DMS114 treated with DMSO at 0.1 percent for 48 hours (cell line): ENCODE measurements around the gene TBC1D25.
"Not testable (repeated sequence)": the region's sequence is repeated elsewhere in the genome, so short reads cannot be mapped to it uniquely, and the experiment has no call there.

Experiments used
- DNase-seq: peaks from one replicate; lab custom pipeline; 2025; ENCODE audit not compliant: unreplicated experiment; lab: John Stamatoyannopoulos, UW

TBC1D25 gene

DNA sequence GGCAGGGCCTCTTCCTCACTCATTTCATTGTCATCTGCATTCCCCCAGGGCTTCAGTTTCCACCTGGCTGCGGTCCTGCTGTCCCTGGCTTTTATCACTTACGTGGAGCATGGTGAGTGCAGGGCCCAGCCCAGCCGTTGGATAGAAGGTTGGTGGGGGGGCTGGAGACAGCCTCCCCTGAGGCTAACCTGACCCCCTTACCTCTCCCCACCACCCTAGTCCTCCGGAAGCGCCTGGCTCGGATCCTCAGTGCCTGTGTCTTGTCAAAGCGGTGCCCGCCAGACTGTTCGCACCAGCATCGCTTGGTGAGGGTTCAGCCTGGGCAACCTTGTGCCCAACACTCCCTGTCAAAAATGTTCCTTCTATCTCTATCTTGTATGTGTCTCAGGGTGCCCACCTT, 23.7 kb upstream of the TBC1D25 start:
- no peak for DNase-seq

DNA sequence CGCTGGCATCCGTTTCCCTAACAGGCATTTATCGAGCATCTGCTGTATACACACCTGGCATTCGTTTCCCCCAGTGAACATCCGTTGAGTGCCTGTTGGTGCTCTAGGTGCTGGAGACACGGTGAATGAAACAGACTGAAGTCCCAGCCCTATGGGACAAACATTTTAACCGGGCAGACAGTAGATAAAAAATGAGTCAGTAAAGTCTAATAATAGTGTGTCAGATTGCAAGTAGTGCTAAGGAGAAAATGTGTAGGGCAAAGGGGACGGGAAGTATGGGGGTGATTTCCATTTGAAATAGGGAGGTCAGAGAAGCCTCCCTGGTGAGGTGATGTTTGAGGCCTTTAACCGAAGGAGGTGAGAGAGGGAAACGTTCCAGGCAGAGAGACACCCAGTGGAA, 23.2 kb upstream of the TBC1D25 start:
- DNase-seq = no peak

DNA sequence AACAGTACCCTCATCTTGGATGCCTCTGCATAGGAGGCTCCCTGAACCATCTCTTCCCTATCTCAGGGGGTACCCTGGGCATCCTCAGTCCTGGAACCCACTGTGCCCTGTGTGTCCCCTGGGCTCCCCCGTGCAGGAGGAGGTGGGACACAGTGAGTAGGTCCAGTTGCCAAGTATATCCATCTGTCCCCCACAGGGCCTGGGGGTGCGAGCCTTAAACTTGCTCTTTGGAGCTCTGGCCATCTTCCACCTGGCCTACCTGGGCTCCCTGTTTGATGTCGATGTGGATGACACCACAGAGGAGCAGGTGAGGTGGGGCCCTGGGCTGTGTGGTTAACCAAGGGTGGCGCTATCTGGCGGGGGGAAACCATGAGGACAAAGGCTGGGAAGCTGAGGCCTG, 22.5 kb upstream of the TBC1D25 start:
- DNase-seq = no peak

DNA sequence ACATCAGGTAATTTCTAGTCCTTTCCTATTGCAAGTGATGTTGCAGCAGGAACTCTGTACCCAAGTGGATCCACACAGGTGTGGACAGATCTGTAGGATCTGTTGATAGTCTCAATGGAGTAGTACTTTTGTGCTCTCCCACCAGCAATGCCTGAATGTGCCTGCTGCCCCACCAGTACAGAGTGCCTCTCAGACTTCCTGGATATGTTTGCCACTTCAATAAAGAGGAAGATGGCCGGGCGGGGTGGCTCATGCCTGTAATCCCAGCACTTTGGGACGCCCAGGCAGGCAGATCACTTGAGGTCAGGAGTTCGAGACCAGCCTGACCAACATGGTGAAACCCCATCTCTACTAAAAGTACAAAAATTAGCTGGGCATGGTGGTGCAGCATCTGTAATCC, 20.0 kb upstream of the TBC1D25 start:
- DNase-seq = not testable (repeated sequence)

DNA sequence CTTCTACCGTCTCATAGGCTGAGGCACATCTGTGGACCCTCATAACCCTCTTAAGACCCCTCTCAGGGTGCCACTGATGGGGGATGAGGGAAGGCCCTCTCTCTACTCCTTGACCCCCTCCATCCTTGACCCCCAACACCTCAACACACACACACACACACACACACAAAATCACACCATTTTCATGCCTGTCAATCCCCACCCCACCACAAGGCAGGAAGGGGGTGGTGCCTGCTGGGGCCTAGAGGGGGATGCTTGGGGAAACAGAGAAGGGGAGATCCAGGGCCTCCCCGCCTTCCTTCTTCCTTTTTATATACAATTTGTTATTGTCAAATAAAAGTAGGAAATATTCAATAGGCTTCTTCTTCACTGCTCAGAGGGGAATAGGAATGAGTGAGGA, 19.1 kb upstream of the TBC1D25 start:
- no peak for DNase-seq

DNA sequence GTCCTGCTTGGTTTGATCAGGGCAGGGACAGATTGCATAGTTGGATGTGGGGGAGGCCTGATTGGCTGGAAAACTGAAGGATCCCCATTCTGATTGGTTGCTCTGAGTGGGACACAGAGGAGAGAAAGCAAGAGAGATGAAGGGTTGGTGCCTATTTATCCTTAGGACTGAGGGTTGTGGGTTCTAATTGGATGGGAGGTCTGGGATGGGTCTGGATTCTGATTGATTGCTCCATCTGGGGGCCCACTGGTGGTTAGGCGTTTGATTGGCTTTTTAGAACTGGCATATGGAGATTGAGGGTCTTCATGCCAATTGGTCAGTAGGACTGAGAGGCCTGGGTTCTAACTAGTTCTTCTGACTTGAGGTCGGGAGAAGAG, 18.6 kb upstream of the TBC1D25 start:
- no peak for DNase-seq

DNA sequence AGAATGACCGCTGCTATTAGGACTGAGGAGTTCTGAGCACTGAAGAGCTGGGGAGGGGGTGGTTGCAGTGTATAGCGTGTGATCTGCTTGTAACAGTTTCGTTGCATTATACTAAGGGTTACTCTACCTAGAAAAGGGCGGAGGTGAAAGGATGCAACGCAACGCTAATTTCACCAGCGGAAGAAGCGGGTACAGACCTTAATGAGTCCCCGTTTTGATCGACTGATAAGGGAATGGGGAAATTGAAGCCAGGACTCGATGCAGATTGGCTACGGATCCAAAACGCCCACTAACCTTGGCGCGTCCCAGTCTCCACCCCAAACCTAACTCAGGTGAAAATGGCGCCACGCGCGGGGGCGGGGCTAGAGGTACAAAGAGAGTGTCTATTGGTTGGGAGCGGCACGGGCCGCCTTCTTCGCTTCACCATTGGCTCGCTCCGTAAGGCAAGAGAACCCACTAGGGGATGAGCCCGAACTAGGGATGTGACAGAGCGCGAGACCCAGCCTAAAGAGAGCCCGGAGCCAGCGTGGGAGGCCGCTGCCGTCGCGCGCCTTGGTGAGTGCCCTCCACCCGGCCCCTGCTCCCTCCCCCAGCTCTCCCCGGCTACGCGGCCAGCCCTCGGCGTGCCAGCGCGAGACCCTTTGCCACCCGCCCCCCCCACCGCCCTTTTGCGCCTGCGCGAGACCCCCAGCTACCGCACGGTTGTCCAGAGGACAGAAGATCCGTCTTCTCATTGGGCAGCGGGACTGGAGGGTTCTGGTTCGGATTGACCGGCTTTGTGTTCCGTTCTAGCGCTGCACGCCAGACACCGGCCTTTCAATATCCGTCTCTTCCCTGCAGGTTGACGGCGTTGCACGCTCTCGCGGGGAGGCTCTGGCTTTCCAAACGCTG, 17.9 kb upstream of the TBC1D25 start, which contains the start of gene EBP:
EBP (plus strand) TSS at position 456 of the 891 bp plus-strand sequence. CDS start 1,964 bp downstream, outside the sequence.
- peak; percentile 88 for DNase-seq

DNA sequence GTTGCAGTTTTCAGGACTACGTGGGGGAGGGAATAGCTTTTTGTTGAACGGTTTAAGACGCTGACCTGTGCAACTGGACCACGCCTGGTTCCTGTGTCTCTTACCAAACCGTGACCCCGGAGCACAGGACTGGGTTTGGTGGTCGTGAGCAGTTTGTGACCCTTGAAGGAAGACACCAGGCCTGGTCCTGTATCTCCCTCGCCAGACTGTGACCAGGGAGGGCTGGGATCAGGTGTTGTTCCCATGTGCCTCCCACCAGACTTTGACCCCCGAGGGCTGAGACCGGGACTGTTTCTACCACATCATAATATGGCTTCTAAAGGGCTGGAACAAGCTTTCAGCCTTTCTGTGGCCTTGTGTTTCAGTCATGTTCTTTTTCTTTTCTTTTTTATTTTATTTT, 17.2 kb upstream of the TBC1D25 start:
- no peak for DNase-seq

DNA sequence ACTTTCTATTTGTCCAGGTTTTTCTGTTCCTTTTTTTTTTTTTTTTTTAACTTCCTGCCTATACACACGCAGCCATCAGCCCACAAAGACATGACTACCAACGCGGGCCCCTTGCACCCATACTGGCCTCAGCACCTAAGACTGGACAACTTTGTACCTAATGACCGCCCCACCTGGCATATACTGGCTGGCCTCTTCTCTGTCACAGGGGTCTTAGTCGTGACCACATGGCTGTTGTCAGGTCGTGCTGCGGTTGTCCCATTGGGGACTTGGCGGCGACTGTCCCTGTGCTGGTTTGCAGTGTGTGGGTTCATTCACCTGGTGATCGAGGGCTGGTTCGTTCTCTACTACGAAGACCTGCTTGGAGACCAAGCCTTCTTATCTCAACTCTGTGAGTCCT, 15.8 kb upstream of the TBC1D25 start:
- DNase-seq = no peak

DNA sequence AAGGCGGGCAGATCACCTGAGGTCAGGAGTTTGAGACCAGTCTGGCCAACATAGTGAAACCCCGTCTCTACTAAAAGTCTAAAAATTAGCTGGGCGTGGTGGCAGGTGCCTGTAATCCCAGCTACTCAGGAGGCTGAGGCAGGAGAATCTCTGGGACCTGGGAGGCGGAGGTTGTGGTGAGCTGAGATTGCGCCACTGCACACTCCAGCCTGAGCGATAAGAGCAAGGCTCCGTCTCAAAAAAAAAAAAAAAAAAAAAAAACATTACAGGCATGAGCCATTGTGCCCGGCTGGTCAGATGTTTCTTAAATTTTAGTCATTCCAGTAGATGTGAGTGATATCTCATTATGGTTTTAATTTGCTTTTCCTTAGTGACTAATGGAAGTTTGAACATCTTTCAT, 13.7 kb upstream of the TBC1D25 start:
- DNase-seq = not testable (repeated sequence)

DNA sequence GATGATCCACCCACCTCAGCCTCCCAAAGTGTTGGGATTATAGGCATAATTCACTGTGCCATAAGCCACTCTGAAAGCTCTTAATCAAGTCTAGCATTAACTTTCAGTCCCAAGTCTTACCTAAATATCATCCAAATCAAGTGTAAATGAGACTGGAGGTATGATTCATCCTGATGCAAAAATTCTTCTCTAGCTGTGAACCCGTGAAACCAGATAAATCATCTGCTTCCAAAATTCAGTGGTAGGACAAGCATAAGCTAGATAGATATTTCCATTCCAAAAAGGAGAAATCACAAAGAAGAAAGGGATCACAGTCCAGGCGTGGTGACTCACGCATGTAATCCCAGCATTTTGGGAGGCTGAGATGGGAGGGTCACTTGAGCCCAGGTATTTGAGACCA, 8.8 kb upstream of the TBC1D25 start:
- DNase-seq = no peak

DNA sequence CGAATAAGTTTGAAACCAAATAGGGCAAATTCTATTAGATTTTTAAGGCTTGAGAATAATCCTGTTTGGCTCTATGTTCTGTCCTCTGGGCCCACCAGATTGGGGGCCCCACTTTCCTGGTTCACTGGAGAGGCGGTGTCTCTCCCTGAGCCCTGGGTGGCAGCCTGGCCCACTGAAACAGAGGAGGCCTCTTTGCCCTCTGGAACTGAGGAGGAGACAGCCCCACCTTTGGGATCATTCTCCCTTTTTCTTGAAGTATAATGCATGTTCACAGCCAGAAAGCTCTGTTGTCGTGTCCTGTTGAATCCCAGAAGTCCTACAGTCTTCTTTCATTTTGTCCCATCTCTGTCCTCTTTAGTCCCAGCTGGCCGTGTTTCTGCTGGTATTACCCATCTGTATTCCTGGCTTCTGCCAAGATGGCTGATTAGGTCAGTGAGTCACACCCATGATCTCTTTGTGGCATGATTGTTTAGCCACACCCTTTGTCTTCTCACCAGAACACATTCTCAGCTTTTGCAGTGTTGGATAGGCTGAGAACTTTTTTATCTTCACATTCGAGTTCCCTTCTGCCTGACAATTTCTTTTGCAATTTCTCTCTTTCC, 8.1 kb upstream of the TBC1D25 start:
- no peak for DNase-seq

DNA sequence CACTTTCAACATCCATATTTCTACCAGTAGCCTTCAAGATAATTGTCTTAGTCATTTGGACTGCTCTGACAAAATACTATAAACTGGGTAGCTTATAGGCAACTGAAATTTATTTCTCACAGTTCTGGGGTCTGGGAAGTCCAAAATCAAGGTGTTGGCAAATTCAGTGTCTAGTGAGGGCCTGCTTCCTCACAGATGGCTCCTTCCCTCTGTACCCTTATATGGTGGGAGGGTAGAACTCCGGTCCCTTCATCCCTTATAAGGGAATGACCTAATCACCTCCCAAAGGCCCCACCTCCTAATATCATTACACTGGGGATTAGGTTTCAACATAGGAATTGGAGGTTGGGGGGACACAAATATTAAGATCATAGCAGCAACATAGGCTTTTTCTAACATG, 7.4 kb upstream of the TBC1D25 start:
- no peak for DNase-seq

DNA sequence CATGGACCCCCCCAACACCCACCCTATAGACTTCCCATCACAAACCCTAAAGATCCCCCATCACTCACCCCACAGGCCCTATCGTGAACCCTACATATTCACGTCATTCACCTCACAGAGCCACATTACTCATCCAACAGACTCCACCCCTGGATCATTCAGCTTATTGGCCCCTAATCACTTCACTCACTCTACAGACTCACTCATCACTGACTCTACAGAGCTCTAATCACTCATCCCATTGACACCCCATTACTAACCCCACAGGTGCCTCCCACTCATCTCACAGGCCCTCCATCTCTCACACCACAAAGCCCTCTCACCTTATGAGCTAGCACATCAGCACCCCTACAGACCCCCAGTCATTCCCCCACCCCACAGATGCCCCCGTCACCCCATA, 6.3 kb upstream of the TBC1D25 start:
- DNase-seq = no peak

DNA sequence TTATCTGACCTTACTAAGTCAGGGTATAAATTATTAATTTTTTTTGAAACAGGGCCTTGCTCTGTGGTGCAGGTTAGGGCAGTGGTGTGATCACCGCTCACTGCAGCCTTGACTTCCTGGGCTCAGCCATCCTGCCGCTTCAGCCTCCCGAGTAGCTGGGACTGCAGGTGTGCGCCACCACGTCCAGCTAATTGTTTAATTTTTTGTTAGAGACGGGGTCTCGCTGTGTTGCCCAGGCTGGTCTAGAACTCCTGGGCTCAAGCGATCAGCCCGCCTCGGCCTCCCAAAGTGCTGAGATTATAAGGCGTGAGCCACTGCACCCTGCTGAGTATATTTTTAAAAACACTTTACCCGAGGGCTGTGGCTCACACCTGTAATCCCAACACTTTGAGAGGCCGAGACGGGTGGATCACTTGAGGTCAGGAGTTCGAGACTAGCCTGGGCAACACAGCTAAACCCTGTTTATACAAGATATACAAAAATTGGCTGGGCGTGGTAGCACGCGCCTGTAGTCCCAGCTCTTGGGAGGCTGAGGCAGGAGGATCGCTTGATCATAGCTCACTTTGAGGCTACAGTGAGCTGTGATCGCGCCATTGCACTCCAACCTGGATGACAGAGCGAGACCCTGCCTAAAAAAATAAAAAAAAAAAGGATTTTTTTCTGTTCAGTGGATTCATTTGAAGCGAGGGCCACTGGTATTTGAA, 721 bp upstream of the TBC1D25 start:
- DNase-seq = no peak

DNA sequence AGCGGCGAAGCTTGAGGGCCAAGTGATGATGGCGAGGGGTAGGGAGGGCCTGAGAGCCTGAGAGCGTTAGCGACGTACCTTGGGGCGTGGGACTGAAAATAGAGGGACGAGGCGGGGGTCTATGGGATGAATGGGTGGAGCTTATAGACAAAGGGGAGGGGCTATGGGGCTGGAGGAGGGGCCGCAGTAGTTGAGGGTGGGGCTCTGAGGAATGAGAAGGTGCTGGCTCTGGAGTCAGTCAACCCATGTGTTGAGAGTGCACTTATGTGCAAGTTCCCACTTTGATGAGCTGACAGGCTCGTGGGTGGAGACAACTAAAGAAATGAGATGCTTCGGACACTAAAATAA, 488 bp downstream of the TBC1D25 start:
- DNase-seq = no peak

DNA sequence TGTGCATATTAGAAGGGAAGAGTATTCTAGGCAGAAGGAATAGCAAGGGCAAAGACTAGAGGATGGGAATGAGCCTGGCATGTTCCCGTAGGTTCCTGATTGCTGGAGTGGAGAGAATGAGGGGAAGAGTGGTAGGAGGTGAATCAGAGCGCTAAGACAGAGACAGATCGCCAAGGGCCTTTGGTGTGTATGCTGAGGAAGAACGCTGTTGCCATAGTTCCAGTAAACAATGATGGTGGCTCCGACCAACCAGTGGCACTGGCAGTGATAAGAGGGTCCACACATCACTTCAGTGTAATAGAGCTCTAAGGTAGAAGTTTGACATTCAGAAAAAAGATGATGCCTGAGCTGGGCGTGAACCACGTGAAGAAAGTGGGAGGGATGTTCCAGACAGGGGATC, 966 bp downstream of the TBC1D25 start:
- DNase-seq = no peak

DNA sequence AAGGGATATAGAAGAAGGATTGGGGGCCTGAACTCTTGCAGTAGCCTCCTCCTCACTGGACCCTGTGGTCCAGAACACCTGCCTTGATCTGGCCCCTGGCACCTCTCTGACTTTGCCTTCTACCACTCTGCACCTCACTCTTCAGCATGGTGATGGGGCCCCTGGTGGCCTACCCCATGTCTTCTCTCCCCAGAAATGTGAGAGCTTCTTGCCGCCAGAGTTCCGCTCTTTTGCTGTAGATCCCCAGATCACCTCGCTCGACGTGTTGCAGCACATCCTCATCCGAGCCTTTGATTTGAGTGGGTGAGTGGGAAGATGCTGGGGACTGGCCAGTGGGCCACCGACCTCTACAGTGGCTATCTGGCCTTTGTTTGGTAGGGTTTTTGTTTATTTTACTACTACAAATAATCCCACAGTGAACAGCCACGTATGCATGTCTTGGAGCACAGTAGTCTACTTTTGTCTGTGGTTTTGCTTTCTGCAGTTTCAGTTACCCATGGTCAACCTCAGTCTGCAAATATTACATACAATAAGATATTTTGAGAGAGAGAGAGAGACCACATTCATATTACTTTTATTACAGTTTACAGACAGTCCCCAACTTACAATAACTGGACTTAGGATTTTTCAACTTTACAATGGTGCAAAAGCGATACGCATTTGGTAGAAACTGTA, 1.8 kb downstream of the TBC1D25 start:
- DNase-seq = no peak

DNA sequence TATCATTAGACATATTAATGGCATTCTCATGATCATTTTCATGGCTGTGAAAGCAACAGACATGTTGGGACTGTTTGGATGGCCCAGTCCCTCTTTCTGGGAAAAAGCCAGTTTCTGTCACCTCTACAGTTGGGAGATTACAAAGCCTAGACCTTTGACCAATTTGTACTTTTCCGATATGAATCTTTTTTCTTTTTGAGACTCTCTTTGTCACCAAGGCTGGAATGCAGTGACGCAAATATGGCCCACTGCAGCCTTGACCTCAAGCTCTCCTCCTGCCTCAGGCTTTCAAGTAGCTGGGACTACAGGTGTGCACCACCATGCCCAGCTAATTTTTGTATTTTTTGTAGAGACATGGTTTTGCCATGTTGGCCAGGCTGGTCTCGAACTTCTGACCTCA, 9.4 kb downstream of the TBC1D25 start:
- DNase-seq = no peak

DNA sequence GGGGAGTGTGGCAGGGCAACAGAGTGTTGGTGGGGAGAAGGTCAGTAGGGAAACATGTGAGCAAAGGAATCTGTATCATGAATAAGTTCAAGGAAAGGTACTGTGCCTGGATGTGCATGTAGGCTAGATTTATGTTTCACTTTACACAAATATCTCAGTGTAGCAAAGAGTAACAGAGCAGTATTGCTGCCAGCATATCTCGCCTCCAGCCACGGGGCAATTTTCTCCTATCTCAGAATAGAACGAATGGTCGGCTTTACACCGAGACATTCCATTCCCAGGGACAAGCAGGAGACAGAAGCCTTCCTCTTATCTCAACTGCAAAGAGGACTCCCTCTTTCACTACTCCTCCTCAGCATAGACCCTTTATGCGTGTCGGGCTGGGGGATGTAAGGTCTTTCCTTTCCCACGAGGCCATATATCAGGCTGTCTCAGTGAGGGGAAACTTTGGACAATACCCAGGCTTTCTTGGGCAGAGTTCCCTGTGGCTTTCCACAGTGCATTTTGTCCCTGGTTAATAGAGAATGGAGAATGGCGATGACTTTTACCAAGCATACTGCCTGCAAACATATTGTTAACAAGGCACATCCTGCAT, 16.3 kb downstream of the TBC1D25 start:
- DNase-seq = not testable (repeated sequence)

DNA sequence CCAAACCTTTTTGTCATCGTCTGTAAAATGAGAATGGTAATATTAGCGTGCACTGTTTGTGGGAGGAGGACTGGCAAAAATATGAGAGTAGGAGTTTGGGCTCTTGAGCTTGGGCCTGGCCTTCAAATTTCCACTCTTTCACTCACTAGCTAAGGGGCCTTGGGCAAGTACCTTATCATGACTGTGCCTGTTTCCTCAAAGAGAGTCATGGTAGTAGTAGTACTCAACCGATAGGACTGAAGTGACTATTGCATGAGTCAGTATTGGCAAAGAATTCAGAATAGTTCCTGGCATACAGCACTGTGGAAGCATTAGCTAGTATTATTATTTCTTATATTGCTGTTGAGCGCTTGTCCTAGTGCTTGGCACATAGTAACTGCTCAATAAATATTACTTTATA, 18.8 kb downstream of the TBC1D25 start:
- no peak for DNase-seq
